Measurements from ENCODE around the gene CACNA2D3.

GRCh38 chr3:54150864-54151467 is 28.6 kb downstream of the CACNA2D3 start:
- TF ChIP-seq TARDBP (IDR thresholded peaks at IDR 0.05) (no peak), SUZ12 (IDR thresholded peaks at IDR 0.05) (no peak), FOXM1 (IDR thresholded peaks at IDR 0.05; ENCODE audit: borderline replicate concordance) (no peak)

All from HEK293T (cell line).